RWPE2 (cell line): Measurements from ENCODE around the gene FOXP3.

Source experiments
- ATAC-seq: fragments of 200-7000 bp; cut with Tn5 transposase; 3 replicates; pipeline ENCODE4 v1.9.1; 2021; ENCODE audit warnings: low read depth
- DNase-seq: peaks from one replicate; pipeline ENCODE4 v3.0.0-alpha.2; 2020; ENCODE audit warnings: low spot score
- H3K27ac ChIP-seq: fragments of 450-650 bp; 2 replicates; pipeline ENCODE4 v1.5.1; 2017; ENCODE audit warnings: mild to moderate bottlenecking; ENCODE audit not compliant: poor library complexity, severe bottlenecking
- H3K27me3 ChIP-seq: fragments of 250-450 bp; sonication (Bioruptor Pico); 2 replicates; pipeline ENCODE4 v1.5.1; 2021; ENCODE audit warnings: mild to moderate bottlenecking, moderate library complexity; ENCODE audit not compliant: insufficient read depth, poor library complexity, severe bottlenecking
- H3K36me3 ChIP-seq: fragments of 250-450 bp; sonication (Bioruptor Pico); 2 replicates; pipeline ENCODE4 v1.5.1; 2020; ENCODE audit warnings: low read depth, mild to moderate bottlenecking, moderate library complexity
- H3K4me1 ChIP-seq: fragments of 250-450 bp; sonication (Bioruptor Pico); 2 replicates; pipeline ENCODE4 v1.5.1; 2021; ENCODE audit warnings: mild to moderate bottlenecking, moderate library complexity; ENCODE audit not compliant: insufficient read depth, poor library complexity, severe bottlenecking
- H3K4me3 ChIP-seq: fragments of 250-450 bp; sonication (Bioruptor Pico); 2 replicates; pipeline ENCODE4 v1.5.1; 2021; ENCODE audit warnings: mild to moderate bottlenecking, moderate library complexity; ENCODE audit not compliant: severe bottlenecking
- H3K9me3 ChIP-seq: fragments of 250-450 bp; sonication (Bioruptor Pico); 2 replicates; pipeline ENCODE4 v1.5.1; 2021; ENCODE audit warnings: mild to moderate bottlenecking, moderate library complexity; ENCODE audit not compliant: severe bottlenecking
- CTCF ChIP-seq: fragments of 450-650 bp; IDR thresholded peaks from one replicate; pipeline ENCODE4 v1.5.1; 2017; ENCODE audit warnings: mild to moderate bottlenecking, moderate library complexity; ENCODE audit not compliant: poor library complexity, severe bottlenecking

Gene FOXP3

GRCh38 chrX:49221868-49222267, 42.6 kb downstream of the FOXP3 start:
- no peak for TF ChIP-seq CTCF
- Histone ChIP-seq H3K27ac (no peak overlapping the region), H3K4me1 (no peaks in the 10 kb centered on the region), H3K4me3 (no peak overlapping the region), H3K27me3 (peaks cover 6% of the 10 kb centered on the region), H3K36me3 (no peaks in the 10 kb centered on the region), H3K9me3 (no peaks in the 10 kb centered on the region)
- DNase-seq (no peak), ATAC-seq (no peak)

- H3K27ac ChIP-seq, result no peak overlapping the region
- TF ChIP-seq CTCF, result no peak
Measured at GRCh38 chrX:49220100-49220499, 44.4 kb downstream of the FOXP3 start.

GRCh38 chrX:49214996-49215526, 49.4 kb downstream of the FOXP3 start:
- no peaks in the 10 kb centered on the region for H3K36me3 ChIP-seq
- DNase-seq (no peak), ATAC-seq (no peak)
- TF ChIP-seq CTCF, result no peak
- no peaks in the 10 kb centered on the region for H3K4me1 ChIP-seq
- H3K4me3 ChIP-seq, result no peak overlapping the region
- no peaks in the 10 kb centered on the region for H3K9me3 ChIP-seq
- no peaks in the 10 kb centered on the region for H3K27me3 ChIP-seq
- H3K27ac ChIP-seq, result no peak overlapping the region

More at GRCh38 chrX:49220100-49220499, 44.4 kb downstream of the FOXP3 start:
- H3K9me3 ChIP-seq, result no peaks in the 10 kb centered on the region
- ATAC-seq (no peak), DNase-seq (no peak)
- no peak overlapping the region for H3K4me3 ChIP-seq
- no peaks in the 10 kb centered on the region for H3K36me3 ChIP-seq
- no peaks in the 10 kb centered on the region for H3K27me3 ChIP-seq
- no peaks in the 10 kb centered on the region for H3K4me1 ChIP-seq

- Histone ChIP-seq H3K4me1 (no peaks in the 10 kb centered on the region), H3K27ac (no peak overlapping the region), H3K27me3 (no peaks in the 10 kb centered on the region), H3K4me3 (no peak overlapping the region), H3K9me3 (no peaks in the 10 kb centered on the region), H3K36me3 (no peaks in the 10 kb centered on the region)
- TF ChIP-seq CTCF, result no peak
- DNase-seq, result no peak
- no peak for ATAC-seq
Measured at GRCh38 chrX:49214416-49214815, 50.1 kb downstream of the FOXP3 start.

DNA sequence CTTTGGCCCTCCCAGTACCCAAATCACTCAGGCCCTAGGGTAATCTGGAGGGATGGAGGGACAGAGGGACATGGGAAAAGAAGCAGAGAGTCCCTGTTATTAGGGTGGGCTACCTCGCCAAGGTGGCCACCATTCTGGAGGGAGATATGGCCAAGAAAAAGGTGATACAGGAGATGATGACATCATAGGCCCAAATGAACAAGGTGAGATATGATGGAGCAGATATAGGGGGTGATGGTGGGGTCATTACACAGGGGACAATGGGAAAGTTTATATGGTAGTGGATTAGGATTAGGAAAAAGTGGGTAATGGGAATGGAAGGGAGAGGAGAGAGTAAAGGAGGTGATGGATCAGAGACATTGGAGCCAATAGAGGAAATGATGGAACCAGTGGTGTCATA, 51.6 kb downstream of the FOXP3 start:
- no peak overlapping the region for H3K27ac ChIP-seq
- H3K27me3 ChIP-seq, result no peaks in the 10 kb centered on the region
- no peaks in the 10 kb centered on the region for H3K9me3 ChIP-seq
- DNase-seq, result no peak
- no peak overlapping the region for H3K4me3 ChIP-seq
- H3K36me3 ChIP-seq, result no peaks in the 10 kb centered on the region
- ATAC-seq, result no peak
- TF ChIP-seq CTCF, result no peak
- H3K4me1 ChIP-seq, result no peaks in the 10 kb centered on the region
